B cell (primary cell): ENCODE measurements around the gene ZNF423. TPM values are rescaled to one million over a fixed set of nuclear protein-coding genes. Genes with fewer than 3 reads are reported as not detected.

ENCODE experiments used
- ATAC-seq: fragments of 200-7000 bp; cut with Tn5 transposase; one replicate; pipeline ENCODE4 v1.10.0; 2021; ENCODE audit warnings: low read depth, mild to moderate bottlenecking, moderate number of reproducible peaks, moderate library complexity
- CTCF ChIA-PET: fragments of 350-600 bp; sonication (Branson Sonifier 250); formaldehyde crosslinking; loops from one replicate; lab custom pipeline; 2021; ENCODE audit warnings: antibody characterized with exemption, inconsistent platforms; lab: Charles Lee
- POLR2A ChIA-PET: fragments of 350-600 bp; sonication (Branson Sonifier 250); formaldehyde crosslinking; loops from one replicate; lab custom pipeline; 2021; ENCODE audit warnings: antibody characterized with exemption; lab: Charles Lee
- DNase-seq: peaks from one replicate; pipeline ENCODE4 v3.0.0; 2013
- H2AFZ ChIP-seq: 2 replicates; pipeline ENCODE4 v1.6.1; 2012; ENCODE audit warnings: mild to moderate bottlenecking, low read depth, low read length; ENCODE audit not compliant: insufficient read depth, poor library complexity, severe bottlenecking
- H3K27ac ChIP-seq, 2 donors: 1 replicate in 1 of 2; 2 replicates in 1 of 2; pipeline ENCODE4 v1.5.1; 2012 to 2013; ENCODE audit warnings: low read length in 2 of 2, mild to moderate bottlenecking in 2 of 2, moderate library complexity in 1 of 2
- H3K27me3 ChIP-seq, 4 experiments: fragments of 200-600 bp in 1 of 4; sonication (generic) in 1 of 4; replicated peaks in 1 of 4; 1 replicate in 2 of 4; 2 replicates in 2 of 4; pipeline versions ENCODE4 v1.6.1 to v1.7.0; 2013 to 2016; ENCODE audit warnings: low read length in 3 of 4, mild to moderate bottlenecking in 2 of 4, mixed read lengths in 1 of 4, moderate library complexity in 1 of 4; ENCODE audit not compliant: insufficient read depth in 4 of 4, control insufficient read depth in 3 of 4; ENCODE audit errors: control extremely low read depth in 1 of 4
- H3K36me3 ChIP-seq, 2 experiments: replicated peaks in 1 of 2; 1 replicate in 1 of 2; 2 replicates in 1 of 2; pipeline versions ENCODE4 v1.6.1 to v1.7.1; 2013; ENCODE audit warnings: low read length in 1 of 2; ENCODE audit not compliant: insufficient read depth in 2 of 2, control insufficient read depth in 1 of 2; ENCODE audit errors: control extremely low read depth in 1 of 2, extremely low read depth in 1 of 2
- H3K4me1 ChIP-seq, 2 donors: fragments of 200-600 bp in 1 of 2; sonication (generic) in 1 of 2; 1 replicate in 1 of 2; 2 replicates in 1 of 2; pipeline versions ENCODE4 v1.5.1 to v1.6.1; 2013 to 2017; ENCODE audit warnings: low read length in 2 of 2; ENCODE audit not compliant: control insufficient read depth in 2 of 2, insufficient read depth in 2 of 2
- H3K4me2 ChIP-seq: replicated peaks from 2 replicates; pipeline ENCODE3; 2012; ENCODE audit warnings: mild to moderate bottlenecking, low read depth, low read length; ENCODE audit not compliant: poor library complexity, severe bottlenecking
- H3K4me3 ChIP-seq, 5 experiments: fragments of 200-600 bp in 1 of 5; sonication (generic) in 1 of 5; 1 replicate in 3 of 5; 2 replicates in 2 of 5; pipeline versions ENCODE4 v1.5.1 to v1.7.0; 2011 to 2016; ENCODE audit warnings: low read length in 4 of 5, mild to moderate bottlenecking in 4 of 5, low read depth in 2 of 5, control low read depth in 1 of 5, moderate library complexity in 1 of 5; ENCODE audit not compliant: insufficient read depth in 1 of 5; ENCODE audit errors: control extremely low read depth in 1 of 5, extremely low read depth in 1 of 5
- H3K79me2 ChIP-seq: fragments of 200-600 bp; sonication (generic); one replicate; pipeline ENCODE4 v1.6.0; 2016; ENCODE audit warnings: low read length; ENCODE audit not compliant: control insufficient read depth, insufficient read depth
- H3K9ac ChIP-seq: fragments of 200-600 bp; sonication (generic); 2 replicates; pipeline ENCODE4 v1.6.1; 2017; ENCODE audit warnings: mild to moderate bottlenecking, low read length, moderate library complexity
- H3K9me3 ChIP-seq, 3 donors: one replicate each; pipeline versions ENCODE4 v1.6.1 to v1.7.1; 2013; ENCODE audit warnings: low read length in 2 of 3; ENCODE audit not compliant: control insufficient read depth in 2 of 3, insufficient read depth in 1 of 3; ENCODE audit errors: control extremely low read depth in 1 of 3
- H4K20me1 ChIP-seq: 2 replicates; pipeline ENCODE4 v1.6.0; 2012; ENCODE audit warnings: mild to moderate bottlenecking, low read length; ENCODE audit not compliant: insufficient read depth, control insufficient read depth, poor library complexity, severe bottlenecking
- H3K27ac Mint-ChIP-seq: one replicate; pipeline ENCODE4 v1.8.0; 2021; ENCODE audit warnings: mixed read lengths
- H3K27me3 Mint-ChIP-seq: one replicate; pipeline ENCODE4 v1.8.0; 2021; ENCODE audit warnings: mixed read lengths
- H3K4me1 Mint-ChIP-seq: one replicate; pipeline ENCODE4 v1.8.0; 2021; ENCODE audit warnings: mixed read lengths
- H3K4me3 Mint-ChIP-seq: one replicate; pipeline ENCODE4 v1.8.0; 2021; ENCODE audit warnings: mixed read lengths
- H3K9me3 Mint-ChIP-seq: one replicate; pipeline ENCODE4 v1.8.0; 2022; ENCODE audit warnings: mixed read lengths; ENCODE audit not compliant: insufficient read depth
- EZH2 ChIP-seq: IDR thresholded peaks from 2 replicates; pipeline ENCODE4 v1.6.1; 2012; ENCODE audit warnings: borderline replicate concordance, low read depth, mild to moderate bottlenecking, moderate library complexity, low read length; ENCODE audit not compliant: insufficient read depth, poor library complexity, severe bottlenecking
- WGBS: methylation state at CpG from one replicate; pipeline ENCODE4 v1.1.5; 2013; ENCODE audit warnings: missing lambda C conversion rate; ENCODE audit not compliant: insufficient coverage; 5-methylcytosine and 5-hydroxymethylcytosine counted together
- intact Hi-C: fragments of 100-400 bp; cut with micrococcal nuclease; formaldehyde crosslinking; loops from one replicate; pipeline ENCODE4 v1.10.0; 2022
- polyA plus RNA-seq: library from polyadenylated mRNA; depleted of rRNA; stranded (reverse); fragments of >200 nt; gene quantifications from 2 replicates; pipeline ENCODE4 v1.2.3, GENCODE V29; 2012
- total RNA-seq, 2 donors: library from RNA; stranded (reverse); fragments of 120-200 nt in 1 of 2; gene quantifications; 1 replicate in 1 of 2; 2 replicates in 1 of 2; pipeline versions ENCODE4 v1.2.3 to v1.2.4, GENCODE V29; 2013 to 2022
- TF ChIP-seq, protein P1 (sequence below): fragments of 200-600 bp; IDR thresholded peaks from one replicate; pipeline ENCODE4 v1.8.0; 2022; ENCODE audit warnings: antibody characterized with exemption, mild to moderate bottlenecking

The ZNF423 gene
- total and polyA plus RNA-seq, 2 donors (not counting 1 experiment from before 2014, with no cell fraction given): not detected

- Histone ChIP-seq H3K9me3 (no peaks in the 10 kb centered on the region), H3K4me1 (no peaks in the 10 kb centered on the region), H3K4me2 (no peak overlapping the region), H2AFZ (no peak overlapping the region), H3K36me3 (no peaks in the 10 kb centered on the region), H3K4me3 (no peak overlapping the region), H3K9ac (no peak overlapping the region), H3K79me2 (no peaks in the 10 kb centered on the region), H4K20me1 (no peaks in the 10 kb centered on the region), H3K27me3 (peaks cover 0 to 7% (median under 1%) of the 10 kb centered on the region in 4 experiments), H3K27ac (no peak overlapping the region)
- ChIA-PET CTCF (interaction anchor here (1.8 to 3.0 kb wide), 3 partner anchors 10 to 185 kb away, joined by 5 to 25 read pairs (median 7); no protein-coding TSS in a partner anchor), POLR2A (no interaction called here)
- H3K9me3 Mint-ChIP-seq: no peaks in the 10 kb centered on the region
- no peak for DNase-seq
- WGBS: 100% methylated on average over 1 of the region's 2 CpGs
- ATAC-seq: no peak
- H3K27me3 Mint-ChIP-seq: peaks cover 20% of the 10 kb centered on the region
- no peaks in the 10 kb centered on the region for H3K4me1 Mint-ChIP-seq
- no peak overlapping the region for H3K27ac Mint-ChIP-seq
- TF ChIP-seq, protein P1, sequence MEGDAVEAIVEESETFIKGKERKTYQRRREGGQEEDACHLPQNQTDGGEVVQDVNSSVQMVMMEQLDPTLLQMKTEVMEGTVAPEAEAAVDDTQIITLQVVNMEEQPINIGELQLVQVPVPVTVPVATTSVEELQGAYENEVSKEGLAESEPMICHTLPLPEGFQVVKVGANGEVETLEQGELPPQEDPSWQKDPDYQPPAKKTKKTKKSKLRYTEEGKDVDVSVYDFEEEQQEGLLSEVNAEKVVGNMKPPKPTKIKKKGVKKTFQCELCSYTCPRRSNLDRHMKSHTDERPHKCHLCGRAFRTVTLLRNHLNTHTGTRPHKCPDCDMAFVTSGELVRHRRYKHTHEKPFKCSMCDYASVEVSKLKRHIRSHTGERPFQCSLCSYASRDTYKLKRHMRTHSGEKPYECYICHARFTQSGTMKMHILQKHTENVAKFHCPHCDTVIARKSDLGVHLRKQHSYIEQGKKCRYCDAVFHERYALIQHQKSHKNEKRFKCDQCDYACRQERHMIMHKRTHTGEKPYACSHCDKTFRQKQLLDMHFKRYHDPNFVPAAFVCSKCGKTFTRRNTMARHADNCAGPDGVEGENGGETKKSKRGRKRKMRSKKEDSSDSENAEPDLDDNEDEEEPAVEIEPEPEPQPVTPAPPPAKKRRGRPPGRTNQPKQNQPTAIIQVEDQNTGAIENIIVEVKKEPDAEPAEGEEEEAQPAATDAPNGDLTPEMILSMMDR: no peak
- no peak for TF ChIP-seq EZH2
- intact Hi-C loops: no loop called here
- no peak overlapping the region for H3K4me3 Mint-ChIP-seq
Measured at GRCh38 chr16:49594153-49594552, 261.8 kb downstream of the ZNF423 start.

DNA sequence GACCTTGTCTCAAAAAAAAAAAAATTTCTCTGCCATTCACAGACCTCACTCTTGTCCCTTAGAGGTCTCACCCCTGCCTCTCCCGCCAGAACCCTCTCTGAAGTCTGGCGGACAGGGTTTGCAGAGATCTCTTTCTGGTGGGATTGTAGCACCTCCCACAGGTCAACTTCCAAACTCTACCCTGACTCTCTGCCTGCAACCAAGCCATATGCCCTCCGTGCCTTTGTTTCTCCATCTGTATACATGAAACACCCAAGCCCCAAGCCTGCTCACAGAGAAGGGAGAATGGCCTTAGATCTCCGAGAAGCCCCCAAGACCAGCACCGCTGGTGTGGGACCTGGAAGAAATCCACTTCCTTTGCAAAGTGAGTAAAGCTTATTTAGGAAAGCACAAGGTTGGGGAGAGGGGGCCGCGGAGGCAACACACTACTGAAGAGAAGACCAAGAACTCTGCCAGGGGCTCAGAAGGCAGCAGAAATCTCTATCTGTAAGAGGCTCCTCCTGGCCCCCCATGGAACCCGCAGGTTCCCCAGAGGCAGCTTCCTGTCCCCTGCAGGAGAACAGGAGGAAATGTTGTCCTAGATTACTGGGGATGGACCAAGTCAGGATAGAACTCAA lies 262.4 kb downstream of the ZNF423 start:
- Histone ChIP-seq H3K27ac (no peak overlapping the region), H3K4me1 (no peaks in the 10 kb centered on the region), H3K36me3 (no peaks in the 10 kb centered on the region), H3K9me3 (no peaks in the 10 kb centered on the region), H3K4me2 (no peak overlapping the region), H3K27me3 (peaks cover 0 to 7% (median under 1%) of the 10 kb centered on the region in 4 experiments), H3K9ac (no peak overlapping the region), H3K4me3 (no peak overlapping the region), H2AFZ (no peak overlapping the region), H4K20me1 (no peaks in the 10 kb centered on the region), H3K79me2 (no peaks in the 10 kb centered on the region)
- no peak for ATAC-seq
- no peak for DNase-seq
- TF ChIP-seq EZH2: no peak
- TF ChIP-seq, protein P1: no peak
- Mint-ChIP-seq H3K27me3 (peaks cover 20% of the 10 kb centered on the region), H3K4me3 (no peak overlapping the region), H3K4me1 (no peaks in the 10 kb centered on the region), H3K27ac (no peak overlapping the region), H3K9me3 (no peaks in the 10 kb centered on the region)
- intact Hi-C loops: no loop called here
- ChIA-PET CTCF (interaction anchor here (1.0 to 3.0 kb wide), 7 partner anchors 10 to 190 kb away, joined by 3 to 25 read pairs (median 4); no protein-coding TSS in a partner anchor), POLR2A (no interaction called here)
- WGBS: 59% methylated on average over 6 of the region's 8 CpGs
